Measurements from ENCODE around the gene SLC38A5.

DNA sequence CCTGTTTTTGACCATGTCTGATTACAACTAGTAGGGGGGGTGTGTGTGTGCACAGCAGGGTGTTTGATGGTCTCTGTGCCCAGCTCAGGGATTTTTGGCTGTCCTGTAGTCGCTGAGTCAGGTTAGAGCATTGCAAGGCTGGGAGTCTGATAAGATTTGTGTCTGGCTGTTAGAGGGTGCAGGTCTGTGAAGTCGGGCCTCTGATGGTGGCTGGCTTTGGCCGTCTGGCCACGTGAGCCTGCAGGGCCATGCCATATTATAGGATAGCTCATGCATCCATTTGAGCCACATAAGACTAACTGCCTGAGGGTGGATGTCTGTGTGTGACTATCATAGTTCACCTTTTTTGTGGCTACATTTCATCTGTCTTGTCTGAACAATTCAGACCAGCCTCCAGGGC, 43.6 kb upstream of the SLC38A5 start:
- TF ChIP-seq CTCF (IDR thresholded peaks at IDR 0.05; ENCODE audit: extremely low read depth in 1 of 2, insufficient read depth in 1 of 2, low read depth in 1 of 2, low read length in 2 of 2) (no peak), MAX (IDR thresholded peaks at IDR 0.05; ENCODE audit: insufficient read depth, insufficient read length) (no peak), GATA2 (IDR thresholded peaks at IDR 0.05; ENCODE audit: insufficient read depth, insufficient read length, low read depth, low read length) (no peak), POLR2A (IDR thresholded peaks at IDR 0.05; ENCODE audit: low read depth, low read length) (no peak)
